GM23338 (cell line): ENCODE measurements around the gene NFIA. TPM values are rescaled to one million over a fixed set of nuclear protein-coding genes. Genes with fewer than 3 reads are reported as not detected.
A peak's percentile ranks its signal among the peaks of the same experiment; 100 is the strongest.

Source experiments
- ATAC-seq: fragments of 200-7000 bp; cut with Tn5 transposase; 3 replicates; pipeline ENCODE4 v1.9.1; 2020
- DNase-seq: peaks from one replicate; pipeline ENCODE4 v3.0.0-alpha.2; 2015; ENCODE audit warnings: low spot score
- H2AFZ ChIP-seq: fragments of 200-600 bp; sonication (generic); 2 replicates; pipeline ENCODE4 v1.8.0; 2016; ENCODE audit warnings: antibody characterized with exemption, mild to moderate bottlenecking, moderate library complexity
- H3F3A ChIP-seq: fragments of 200-600 bp; sonication (generic); replicated peaks from 2 replicates; pipeline ENCODE4 v1.8.0; 2017; ENCODE audit warnings: antibody characterized with exemption, mixed run types, low read depth
- H3K27ac ChIP-seq: fragments of 200-600 bp; sonication (generic); 2 replicates; pipeline ENCODE4 v1.6.1; 2016; ENCODE audit warnings: low read depth
- H3K27me3 ChIP-seq: fragments of 200-600 bp; sonication (generic); 2 replicates; pipeline ENCODE4 v1.8.0; 2016; ENCODE audit warnings: mild to moderate bottlenecking, mixed run types, moderate library complexity; ENCODE audit not compliant: insufficient read depth
- H3K36me3 ChIP-seq: fragments of 200-600 bp; sonication (generic); 2 replicates; pipeline ENCODE4 v1.8.0; 2016; ENCODE audit warnings: mild to moderate bottlenecking; ENCODE audit not compliant: insufficient read depth
- H3K4me1 ChIP-seq: fragments of 200-600 bp; sonication (generic); 2 replicates; pipeline ENCODE4 v1.8.0; 2016; ENCODE audit warnings: mild to moderate bottlenecking, moderate library complexity; ENCODE audit not compliant: insufficient read depth
- H3K4me2 ChIP-seq: fragments of 200-600 bp; sonication (generic); 2 replicates; pipeline ENCODE4 v1.7.1; 2017; ENCODE audit warnings: mixed run types
- H3K4me3 ChIP-seq: fragments of 200-600 bp; sonication (generic); 2 replicates; pipeline ENCODE4 v1.6.1; 2016; ENCODE audit warnings: mixed run types
- H3K79me2 ChIP-seq: fragments of 200-600 bp; sonication (generic); replicated peaks from 2 replicates; pipeline ENCODE4 v1.8.0; 2017; ENCODE audit warnings: mild to moderate bottlenecking; ENCODE audit not compliant: insufficient read depth
- H3K9me2 ChIP-seq: fragments of 200-600 bp; sonication (generic); 2 replicates; pipeline ENCODE4 v1.8.0; 2017; ENCODE audit not compliant: insufficient read depth
- H4K20me1 ChIP-seq: fragments of 200-600 bp; sonication (generic); replicated peaks from 2 replicates; pipeline ENCODE4 v1.8.0; 2017; ENCODE audit warnings: mild to moderate bottlenecking; ENCODE audit not compliant: insufficient read depth
- H3K27ac Mint-ChIP-seq: 2 replicates; pipeline ENCODE4 v1.8.0; 2020; ENCODE audit warnings: inconsistent platforms, mild to moderate bottlenecking, moderate library complexity, mixed read lengths
- H3K27me3 Mint-ChIP-seq: 3 replicates; pipeline ENCODE4 v1.8.0; 2022; ENCODE audit warnings: low read depth, mild to moderate bottlenecking, moderate library complexity, mixed read lengths, inconsistent platforms; ENCODE audit not compliant: insufficient read depth, poor library complexity
- H3K36me3 Mint-ChIP-seq: 3 replicates; pipeline ENCODE4 v1.8.0; 2021; ENCODE audit warnings: low read depth, mild to moderate bottlenecking, inconsistent platforms, moderate library complexity, mixed read lengths
- H3K4me1 Mint-ChIP-seq: 3 replicates; pipeline ENCODE4 v1.8.0; 2020; ENCODE audit warnings: mild to moderate bottlenecking, inconsistent platforms, mixed read lengths
- H3K4me3 Mint-ChIP-seq: 3 replicates; pipeline ENCODE4 v1.8.0; 2021; ENCODE audit warnings: moderate library complexity, mild to moderate bottlenecking, inconsistent platforms, mixed read lengths
- H3K9me3 Mint-ChIP-seq: 3 replicates; pipeline ENCODE4 v1.8.0; 2020; ENCODE audit warnings: moderate library complexity, mild to moderate bottlenecking, inconsistent platforms, mixed read lengths
- CREB1 ChIP-seq: fragments of 250-450 bp; sonication (Bioruptor Pico); IDR thresholded peaks from 2 replicates; pipeline ENCODE4 v1.5.0; 2020; ENCODE audit warnings: low read depth, mild to moderate bottlenecking, moderate library complexity
- CTCF ChIP-seq, 2 experiments: fragments of 200-600 bp in 1 of 2; sonication (generic) in 1 of 2; conservative IDR thresholded peaks; 2 replicates each; pipeline versions ENCODE4 v1.5.1 to v1.6.1; 2016 to 2017; ENCODE audit warnings: antibody characterized with exemption in 2 of 2, low read depth in 2 of 2, mild to moderate bottlenecking in 2 of 2, moderate library complexity in 1 of 2
- ETS1 ChIP-seq: IDR thresholded peaks from 2 replicates; pipeline ENCODE4 v1.6.1; 2016; ENCODE audit warnings: antibody characterized with exemption
- EZH2 ChIP-seq: fragments of 200-600 bp; sonication (generic); IDR thresholded peaks from one replicate; pipeline ENCODE4 v1.8.0; 2017; ENCODE audit warnings: antibody characterized with exemption, mild to moderate bottlenecking, low read depth; ENCODE audit not compliant: unreplicated experiment
- EZH2phosphoT487 ChIP-seq: fragments of 200-600 bp; sonication (generic); IDR thresholded peaks from one replicate; pipeline ENCODE4 v1.8.1; 2018; ENCODE audit warnings: antibody characterized with exemption; ENCODE audit not compliant: unreplicated experiment
- NANOG ChIP-seq: IDR thresholded peaks from 2 replicates; pipeline ENCODE4 v1.6.1; 2016; ENCODE audit warnings: antibody characterized with exemption, borderline replicate concordance
- POLR2AphosphoS5 ChIP-seq: IDR thresholded peaks from 2 replicates; pipeline ENCODE4 v1.6.1; 2016; ENCODE audit warnings: antibody characterized with exemption, low read depth
- REST ChIP-seq: IDR thresholded peaks from one replicate; pipeline ENCODE4 v1.6.1; 2018; ENCODE audit warnings: antibody characterized with exemption; ENCODE audit not compliant: unreplicated experiment
- STAT1 ChIP-seq: IDR thresholded peaks from one replicate; pipeline ENCODE4 v1.6.1; 2016; ENCODE audit warnings: antibody characterized with exemption; ENCODE audit not compliant: unreplicated experiment
- ZNF114 ChIP-seq: fragments of 250-450 bp; sonication (Bioruptor Pico); IDR thresholded peaks from 2 replicates; pipeline ENCODE4 v1.5.0; 2020; ENCODE audit warnings: mild to moderate bottlenecking, moderate library complexity
- ZNF331 ChIP-seq: fragments of 250-450 bp; sonication (Bioruptor Pico); IDR thresholded peaks from 2 replicates; pipeline ENCODE4 v1.5.0; 2020; ENCODE audit warnings: low read depth, mild to moderate bottlenecking, moderate library complexity
- ZNF462 ChIP-seq: fragments of 250-450 bp; sonication (Bioruptor Pico); IDR thresholded peaks from 2 replicates; pipeline ENCODE4 v1.5.0; 2020; ENCODE audit warnings: mild to moderate bottlenecking, moderate library complexity
- polyA plus RNA-seq: library from polyadenylated mRNA; unstranded; fragments of >200 nt; fragmentation: Nextera tagmentation; extraction: Ambion mirVana; gene quantifications from 2 replicates; pipeline ENCODE4 v1.2.1, GENCODE V29; 2016
- total RNA-seq: library from RNA; depleted of rRNA; stranded (reverse); fragments of >200 nt; shearing (Covaris generic); gene quantifications from 2 replicates; pipeline ENCODE4 v1.2.3, GENCODE V29; 2014

NFIA gene
- total and polyA plus RNA-seq, 2 experiments from 2014 or later = 0.97 to 2.3 TPM

- peaks cover 7% of the 10 kb centered on the region; the same call in 1 of the 3 replicates for H3K9me3 Mint-ChIP-seq
- no peak overlapping the region for H3K27ac Mint-ChIP-seq
- no peak for DNase-seq
- no peak; the same call in 2 of the 3 replicates for ATAC-seq
- peaks cover 50% of the 10 kb centered on the region for H3K27me3 Mint-ChIP-seq
- no peak for TF ChIP-seq EZH2
- TF ChIP-seq POLR2AphosphoS5 = no peak
- no peak for TF ChIP-seq ZNF462 (CRISPR knock-in tag)
- TF ChIP-seq CTCF (conservative IDR thresholded peaks at IDR 0.05; ENCODE audit: low read depth in 2 of 2) = no peak
- no peak for TF ChIP-seq REST
- no peak for TF ChIP-seq CREB1 (CRISPR knock-in tag)
- no peak for TF ChIP-seq ETS1
- no peak for TF ChIP-seq ZNF114 (CRISPR knock-in tag)
- no peak for TF ChIP-seq ZNF331 (CRISPR knock-in tag)
- TF ChIP-seq STAT1 = no peak
- no peak for TF ChIP-seq NANOG
- TF ChIP-seq EZH2phosphoT487 = no peak
- no peak overlapping the region for H3K4me3 Mint-ChIP-seq
- Histone ChIP-seq H3K4me3 (no peak overlapping the region; the same call in 1 of the 2 replicates), H3K4me1 (peaks cover 8% of the 10 kb centered on the region; the same call in 1 of the 2 replicates), H3K27ac (no peak overlapping the region), H3F3A (no peaks in the 10 kb centered on the region), H3K27me3 (peaks cover 58% of the 10 kb centered on the region), H3K79me2 (no peaks in the 10 kb centered on the region), H3K4me2 (peak overlapping the region; percentile 25; the same call in 1 of the 2 replicates), H4K20me1 (no peaks in the 10 kb centered on the region), H3K9me2 (no peaks in the 10 kb centered on the region), H2AFZ (no peak overlapping the region), H3K36me3 (no peaks in the 10 kb centered on the region)
- no peaks in the 10 kb centered on the region for H3K36me3 Mint-ChIP-seq
- peaks cover 17% of the 10 kb centered on the region for H3K4me1 Mint-ChIP-seq
These were observed 399.9 kb downstream of the NFIA start for GRCh38 chr1:61482170-61482734.
